Inferior parietal cortex (tissue), 1 donor: ENCODE data around the gene ZNF776.
"Not testable (repeated sequence)": the region's sequence is repeated elsewhere in the genome, so short reads cannot be mapped to it uniquely, and the experiment has no call there.

ENCODE experiments used
- DNase-seq: peaks from one replicate; pipeline ENCODE4 v3.0.0-alpha.2; 2016; ENCODE audit errors: extremely low spot score

Gene ZNF776

DNA sequence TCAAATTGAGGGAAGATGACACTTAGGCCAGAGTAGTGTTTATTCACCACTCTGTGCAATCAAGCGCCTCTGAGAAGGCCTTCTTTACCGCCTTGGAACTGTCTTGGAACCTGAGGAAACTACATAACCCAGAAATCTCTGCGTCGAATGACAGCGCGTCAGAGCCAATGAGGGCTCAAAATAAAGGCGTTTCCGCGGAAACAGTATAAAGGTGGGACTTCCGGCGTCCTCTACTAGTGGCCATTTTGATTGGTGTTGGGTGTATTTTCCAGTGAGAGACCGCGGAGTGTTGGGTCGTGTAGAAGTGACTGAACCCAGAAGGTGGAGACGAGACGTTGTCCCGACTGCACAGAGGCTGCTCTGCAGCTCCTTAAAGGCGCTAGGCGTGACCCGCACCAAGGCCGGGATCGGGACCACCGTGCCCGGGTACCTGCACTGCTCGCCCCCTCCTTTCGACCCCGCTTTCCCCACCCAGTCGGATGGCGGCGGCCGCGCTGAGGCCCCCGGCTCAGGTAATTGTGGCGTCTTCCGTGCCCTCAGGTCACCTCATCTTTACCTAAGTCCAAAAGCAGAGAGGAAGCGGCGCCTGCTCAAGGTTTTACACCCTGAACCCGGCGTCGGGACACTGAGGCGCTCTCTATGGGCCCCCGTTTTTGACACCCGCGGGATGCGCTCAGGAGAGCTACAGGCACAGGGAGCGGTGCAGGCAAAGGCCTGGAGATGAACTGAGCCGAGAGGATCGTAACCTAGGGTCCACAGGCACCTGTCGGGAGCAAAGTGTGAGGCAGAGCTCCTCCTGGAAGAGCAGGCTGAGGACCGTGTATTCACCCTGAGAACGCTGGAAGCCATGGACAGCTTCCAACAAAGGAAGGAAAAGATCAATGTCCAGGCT is at the start of gene ZNF776:
TSS of gene ZNF776 (plus strand) at position 236 of the 892 bp plus-strand sequence. CDS start at position 480, 244 bp downstream.
- DNase-seq, result peak; percentile 99

DNA sequence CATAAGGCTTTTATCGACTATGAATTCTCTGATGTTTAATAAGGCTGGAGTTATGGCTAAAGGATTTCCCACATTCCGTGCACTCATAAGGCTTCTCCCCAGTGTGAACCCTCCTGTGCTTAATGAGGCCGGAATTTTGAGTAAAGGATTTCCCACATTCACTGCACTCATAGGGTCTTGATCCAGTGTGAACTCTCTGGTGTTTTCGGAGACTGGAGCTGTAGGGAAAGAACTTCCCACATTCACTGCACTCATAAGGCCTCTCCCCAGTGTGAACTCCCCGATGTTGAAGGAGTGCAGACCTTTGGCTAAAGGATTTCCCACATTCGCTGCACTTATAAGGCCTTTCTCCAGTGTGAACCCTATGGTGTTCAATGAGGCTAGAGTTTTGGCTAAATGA is 45.0 kb upstream of the ZNF776 start:
- no peak for DNase-seq

DNA sequence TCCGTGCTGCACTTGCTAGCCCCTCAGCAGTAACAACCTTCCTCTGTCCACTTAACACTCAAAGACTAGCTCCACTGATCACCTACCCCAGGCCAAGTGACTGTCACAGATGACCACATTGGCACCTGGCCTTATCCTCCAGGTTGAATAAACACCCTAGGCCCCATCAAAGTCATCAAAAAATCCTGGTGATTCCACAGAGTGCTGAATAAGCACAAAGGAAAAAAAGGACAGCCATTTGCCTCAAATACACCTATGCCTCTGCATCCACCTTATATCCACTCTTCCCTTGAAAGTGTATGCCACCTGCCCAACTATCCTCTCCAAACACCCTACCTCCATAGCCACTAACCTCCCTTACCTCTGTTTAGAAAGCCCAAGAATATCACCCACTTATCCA is 40.3 kb upstream of the ZNF776 start:
- no peak for DNase-seq

DNA sequence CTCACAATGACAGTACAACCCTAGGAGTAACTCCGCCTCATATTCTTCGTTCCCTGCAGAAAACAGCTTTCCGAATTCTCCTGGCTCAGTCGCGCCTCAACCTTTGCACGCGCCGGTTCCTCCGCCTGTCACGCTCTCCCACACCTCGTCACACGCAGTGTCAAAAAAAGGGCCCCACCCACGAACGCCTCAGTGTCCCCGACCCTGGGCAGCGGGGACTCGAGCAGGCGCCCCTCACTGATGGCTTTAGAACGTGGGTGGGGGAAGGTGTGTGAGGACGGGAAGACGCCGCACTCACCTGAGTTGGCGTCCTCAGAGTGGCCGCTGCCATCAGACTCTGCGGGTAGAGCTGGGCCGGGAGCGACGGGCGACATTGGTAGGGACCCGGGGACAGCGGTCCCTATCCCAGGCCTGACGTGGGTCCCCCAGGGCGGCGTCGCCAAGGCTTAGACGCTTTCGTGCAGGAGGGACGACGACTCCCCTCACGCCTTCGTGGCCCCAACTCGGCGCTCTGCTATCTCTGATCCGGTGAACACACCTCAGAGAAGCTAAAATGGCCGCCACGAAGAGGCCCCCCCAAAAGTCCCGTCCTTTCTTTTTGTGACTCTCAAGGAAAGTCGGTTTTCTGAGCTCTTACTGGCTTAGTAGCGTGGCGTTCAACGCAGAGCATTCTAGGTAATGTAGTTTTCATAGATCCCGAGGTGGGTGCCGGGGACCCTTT is 37.8 kb upstream of the ZNF776 start, which contains the start of gene ZNF154:
TSS of gene ZNF154 (minus strand) at position 564 of the 721 bp plus-strand sequence. CDS start at position 331, 233 bp downstream.
- DNase-seq, result peak; percentile 75

- DNase-seq, result no peak
Measured at GRCh38 chr19:57709616-57710015, 37.0 kb upstream of the ZNF776 start.

DNA sequence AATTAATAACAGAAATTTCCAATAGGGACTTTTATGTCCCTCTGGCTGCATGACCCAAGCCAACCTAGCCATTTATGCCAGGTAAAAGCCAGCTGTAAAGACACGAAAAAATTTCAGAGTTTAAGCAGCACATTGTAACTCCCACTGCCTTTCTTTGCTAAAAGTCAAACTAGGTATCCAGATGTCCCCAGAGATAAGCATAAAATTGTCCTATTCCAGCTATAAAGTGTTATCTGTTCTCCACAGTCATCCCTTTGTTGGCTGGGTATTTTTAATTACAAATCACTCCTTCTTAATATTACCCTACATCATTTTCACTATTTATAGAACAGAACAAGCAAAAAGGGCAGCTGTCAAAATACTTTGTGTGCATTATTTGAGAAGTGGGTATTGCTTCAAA is 34.4 kb upstream of the ZNF776 start:
- DNase-seq, result no peak

DNA sequence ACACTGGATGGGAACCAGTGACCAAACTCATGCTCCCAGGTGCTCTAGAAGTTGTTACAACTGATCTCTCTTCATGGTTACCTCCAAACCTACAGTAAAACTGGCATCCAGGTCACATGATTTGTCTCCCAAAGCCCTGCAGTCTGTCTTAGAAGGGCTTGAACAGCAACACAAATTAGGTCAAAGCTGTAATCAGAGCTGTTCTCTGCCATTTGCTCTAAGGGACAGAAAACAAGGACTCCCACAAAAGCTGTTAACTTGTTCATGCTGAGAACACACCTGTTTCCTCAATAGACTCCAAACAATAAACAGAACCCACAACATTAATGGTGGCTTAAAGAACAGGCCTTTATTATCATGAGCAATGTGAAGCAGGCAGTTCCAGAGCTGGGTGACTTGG is 27.2 kb upstream of the ZNF776 start:
- no peak for DNase-seq

DNA sequence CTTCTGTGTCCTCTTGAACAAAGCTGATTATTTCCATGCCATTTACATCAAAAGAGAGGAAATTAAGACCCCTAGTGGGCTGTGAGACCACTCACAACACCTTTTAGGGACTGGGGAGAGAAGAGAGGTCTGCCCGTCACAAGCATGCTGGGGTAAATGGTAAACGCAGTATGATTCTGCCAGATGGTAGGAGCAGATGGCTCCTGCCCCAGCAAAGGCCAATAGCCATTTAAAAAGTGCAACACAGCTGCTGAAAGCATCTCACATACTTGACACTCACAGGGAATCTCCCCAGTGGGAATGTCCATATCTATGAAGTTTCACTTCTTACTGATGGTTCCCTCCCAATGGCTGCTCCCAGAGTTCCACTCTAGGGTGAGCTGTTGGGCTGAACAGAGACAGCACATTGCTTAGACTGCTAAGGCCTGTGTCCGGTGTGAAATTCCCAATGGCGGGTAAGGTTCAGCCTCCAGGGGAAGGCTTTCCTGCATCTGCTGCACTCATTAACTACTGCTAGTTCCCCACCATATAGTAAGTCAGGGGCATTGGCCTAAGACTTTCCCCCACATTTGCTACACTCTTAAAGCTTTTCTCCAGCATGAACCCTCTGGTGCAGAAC is 26.6 kb upstream of the ZNF776 start:
- no peak for DNase-seq

DNA sequence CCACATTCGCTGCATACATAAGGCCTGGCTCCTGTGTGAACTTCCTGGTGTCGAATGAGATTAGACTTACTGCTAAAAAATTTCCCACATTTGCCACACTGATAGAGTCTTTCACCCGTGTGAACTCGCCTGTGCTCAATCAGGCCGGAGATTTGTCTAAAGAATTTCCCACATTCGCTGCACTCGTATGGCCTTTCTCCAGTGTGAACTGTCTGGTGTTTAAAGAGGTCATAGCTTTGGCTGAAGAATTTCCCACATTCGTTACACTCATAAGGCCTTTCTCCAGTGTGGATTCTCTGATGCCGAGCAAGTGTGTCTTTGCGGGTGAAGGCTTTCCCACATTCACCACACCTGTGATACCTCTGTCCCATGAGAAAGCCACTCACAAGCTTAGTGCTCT is 25.7 kb upstream of the ZNF776 start:
- no peak for DNase-seq

- peak; percentile 19 for DNase-seq
Measured at GRCh38 chr19:57738320-57738719, 8.3 kb upstream of the ZNF776 start.

DNA sequence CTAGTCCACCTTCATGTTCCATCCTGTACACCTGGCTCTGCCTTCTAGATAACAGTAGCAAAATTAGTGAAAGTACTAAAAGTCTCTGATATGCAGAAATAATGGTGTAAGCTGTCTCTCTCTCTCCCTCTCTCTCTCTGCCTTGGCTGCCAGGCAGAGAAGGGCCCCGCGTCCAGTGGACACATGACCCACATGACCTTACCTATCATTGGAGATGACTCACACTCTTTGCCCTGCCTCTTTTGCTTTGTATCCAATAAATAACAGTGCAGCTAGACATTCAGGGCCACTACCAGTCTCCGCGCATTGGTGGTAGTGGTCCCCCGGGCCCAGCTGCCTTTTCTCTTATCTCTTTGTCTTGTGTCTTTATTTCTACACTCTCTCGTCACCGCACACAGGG is 7.8 kb upstream of the ZNF776 start:
- not testable (repeated sequence) for DNase-seq

GRCh38 chr19:57747472-57747807 is 825 bp downstream of the ZNF776 start:
- no peak for DNase-seq

DNA sequence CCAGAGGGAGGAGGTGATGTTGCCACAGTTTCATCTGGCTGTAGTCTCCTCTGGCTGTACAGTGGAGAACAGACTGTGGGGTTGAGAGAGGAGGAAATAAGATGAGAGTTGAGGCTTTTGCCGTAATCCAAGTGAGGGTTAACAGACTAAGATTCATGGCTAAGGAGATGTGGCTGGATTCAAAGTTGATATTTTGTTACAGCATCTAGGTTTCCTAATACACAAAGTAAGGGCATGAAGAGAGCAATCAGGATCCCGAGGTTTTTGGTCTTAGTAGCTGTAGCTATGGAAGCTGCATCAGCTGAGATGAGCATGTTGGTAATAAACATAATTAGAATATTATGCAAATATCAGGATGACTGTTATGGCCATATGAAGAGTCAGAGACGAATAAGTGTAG is 1.4 kb downstream of the ZNF776 start:
- DNase-seq, result no peak

DNA sequence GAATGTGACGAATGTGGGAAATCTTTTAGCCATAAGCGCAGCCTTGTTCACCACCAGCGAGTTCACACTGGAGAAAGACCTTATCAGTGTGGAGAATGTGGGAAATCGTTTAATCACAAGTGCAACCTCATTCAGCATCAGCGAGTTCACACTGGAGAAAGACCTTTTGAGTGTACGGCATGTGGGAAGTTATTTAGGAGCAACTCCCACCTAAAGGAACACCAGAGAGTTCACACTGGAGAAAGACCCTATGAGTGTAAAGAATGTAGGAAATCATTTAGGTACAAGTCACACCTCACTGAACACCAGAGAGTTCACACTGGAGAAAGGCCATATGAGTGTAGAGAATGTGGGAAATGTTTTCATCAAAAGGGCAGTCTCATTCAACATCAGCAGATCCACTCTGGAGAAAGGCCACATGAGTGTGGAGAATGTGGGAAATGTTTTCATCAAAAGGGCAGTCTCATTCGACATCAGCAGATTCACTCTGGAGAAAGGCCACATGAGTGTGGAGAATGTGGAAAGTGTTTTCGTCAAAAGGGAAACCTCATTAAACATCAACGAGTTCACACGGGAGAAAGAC is 7.6 kb downstream of the ZNF776 start:
- no peak for DNase-seq

GRCh38 chr19:57755031-57755430 is 8.4 kb downstream of the ZNF776 start:
- DNase-seq, result no peak

DNA sequence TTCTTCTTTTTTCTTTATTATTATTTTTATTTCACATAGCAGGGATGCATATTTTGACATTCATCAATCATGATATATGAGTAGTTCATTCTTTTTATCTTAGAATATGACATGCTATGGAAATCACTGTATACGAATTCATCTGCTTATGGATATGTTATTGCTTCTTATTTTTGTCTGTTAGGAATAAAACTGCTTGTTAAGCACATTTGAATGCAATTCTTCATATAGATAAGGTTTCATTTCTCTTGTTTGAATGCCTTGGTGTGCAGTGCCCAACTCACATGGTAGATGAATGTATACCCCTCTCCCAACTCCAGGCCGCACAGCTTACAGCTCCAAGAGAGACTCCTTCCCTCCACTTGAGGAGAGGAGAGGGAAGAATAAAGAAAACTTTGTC is 11.3 kb downstream of the ZNF776 start:
- no peak for DNase-seq

GRCh38 chr19:57759096-57759495 is 12.5 kb downstream of the ZNF776 start:
- DNase-seq, result no peak

DNA sequence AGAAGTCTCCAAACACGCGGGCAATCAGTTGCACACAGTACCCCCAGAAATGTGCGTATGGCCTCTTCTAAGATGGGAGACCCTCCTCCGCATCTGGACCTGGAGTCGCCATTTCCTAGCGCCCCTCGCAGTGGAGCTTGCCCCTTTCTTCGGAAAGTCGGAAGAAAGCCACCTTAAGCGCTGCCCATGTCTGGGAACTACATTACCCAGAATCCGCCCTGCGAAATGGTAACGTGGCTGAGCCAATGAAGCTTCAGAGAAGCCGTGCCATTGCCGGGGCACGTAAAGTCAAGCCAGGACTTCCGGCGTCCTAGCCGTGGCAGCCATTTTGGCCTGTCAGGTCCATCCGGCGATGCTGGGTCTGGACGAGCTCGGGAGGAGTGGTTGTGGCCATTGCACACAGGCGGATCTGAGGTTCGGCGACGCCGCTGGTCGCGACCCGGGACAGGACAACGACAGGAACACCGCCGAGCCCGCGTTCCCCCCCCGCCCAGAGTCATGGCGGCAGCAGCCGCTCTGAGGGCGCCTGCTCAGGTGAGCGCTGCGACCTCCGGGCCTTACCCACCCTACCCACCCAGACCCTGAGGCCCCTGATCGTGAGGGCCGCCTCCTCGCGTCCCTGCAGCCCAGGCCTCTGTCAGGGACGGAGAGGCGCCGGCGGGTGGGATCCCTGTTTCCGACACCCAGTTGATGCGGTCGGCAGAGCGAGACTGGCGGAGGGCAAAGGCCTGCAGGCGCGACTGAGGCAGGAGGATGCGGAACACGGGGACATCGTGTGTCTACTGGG is 22.9 kb downstream of the ZNF776 start, which contains the start of gene ZNF586:
TSS of gene ZNF586 (plus strand) at position 332 of the 787 bp plus-strand sequence. CDS start at position 499, 167 bp downstream.
- peak; percentile 96 for DNase-seq

DNA sequence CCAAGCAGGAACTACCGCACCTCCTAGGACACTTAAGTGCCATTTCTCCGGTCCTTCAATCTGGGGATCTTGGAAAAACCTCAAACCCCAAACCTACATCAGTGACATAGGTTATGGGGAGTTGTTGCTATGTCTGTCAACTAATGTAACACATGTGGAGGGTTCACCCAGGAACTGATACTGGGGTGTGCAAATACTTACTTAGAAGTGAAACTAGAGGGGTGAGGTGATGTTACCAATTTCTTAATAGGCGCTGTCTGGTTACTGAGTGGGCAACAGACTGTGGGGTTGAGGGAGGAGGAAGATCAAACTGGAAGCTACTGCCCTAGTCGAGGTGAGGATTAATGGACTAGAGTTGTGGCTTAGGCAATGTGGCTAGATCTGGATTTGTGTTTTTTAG is 24.8 kb downstream of the ZNF776 start:
- DNase-seq, result no peak

- no peak for DNase-seq
Measured at GRCh38 chr19:57773488-57773887, 26.9 kb downstream of the ZNF776 start.

GRCh38 chr19:57776764-57777296 is 30.2 kb downstream of the ZNF776 start:
- DNase-seq, result no peak
